A549 (cell line): ENCODE results near the gene ZNF511. TPM values are rescaled to one million over a fixed set of nuclear protein-coding genes. Genes with fewer than 3 reads are reported as not detected.
A peak's percentile ranks its signal among the peaks of the same experiment; 100 is the strongest.

Source experiments
- ATAC-seq, 2 experiments: fragments of 200-7000 bp in 1 of 2; fragments of >200 bp in 1 of 2; cut with Nextera tagmentation in 1 of 2; cut with Tn5 transposase in 1 of 2; 3 replicates each; pipeline versions ENCODE4 v1.8.0 to v1.9.1; 2018 to 2020; ENCODE audit warnings: mild to moderate bottlenecking in 1 of 2, moderate library complexity in 1 of 2
- CTCF ChIA-PET: fragments of 300-600 bp; sonication (Branson Sonifier 250); formaldehyde crosslinking; extraction: SDS; loops from one replicate; lab custom pipeline; 2021; ENCODE audit warnings: antibody characterized with exemption, inconsistent platforms; lab: Yijun Ruan, JAX
- POLR2A ChIA-PET: fragments of 350-600 bp; formaldehyde crosslinking; extraction: SDS; loops from one replicate; lab custom pipeline; 2021; ENCODE audit warnings: antibody characterized with exemption, inconsistent platforms; lab: Yijun Ruan, JAX
- DNase-seq, 2 experiments: peaks; one replicate each; pipeline versions ENCODE4 v3.0.0 to v3.0.0-alpha.2; 2011 to 2016; ENCODE audit warnings: low read depth in 1 of 2, low spot score in 1 of 2
- FAIRE-seq: peaks from 2 replicates; lab custom pipeline; 2011; peaks lifted over from hg19 to GRCh38; lab: Jason Lieb, UNC
- H3K27ac ChIP-seq, 2 experiments: fragments of >200 bp; sonication (Bioruptor Twin); formaldehyde crosslinking; 3 replicates each; pipeline ENCODE4 v1.5.1; 2016 to 2017
- H3K4me1 ChIP-seq: fragments of >200 bp; sonication (Bioruptor Twin); formaldehyde crosslinking; 3 replicates; pipeline ENCODE4 v1.6.1; 2016
- H3K4me2 ChIP-seq: fragments of >200 bp; sonication (Bioruptor Twin); formaldehyde crosslinking; 3 replicates; pipeline ENCODE4 v1.6.1; 2016
- H3K4me3 ChIP-seq: fragments of >200 bp; sonication (Bioruptor Twin); formaldehyde crosslinking; 3 replicates; pipeline ENCODE4 v1.5.1; 2016
- H3K9me3 ChIP-seq: fragments of >200 bp; sonication (Bioruptor Twin); formaldehyde crosslinking; 3 replicates; pipeline ENCODE4 v1.6.1; 2016
- CEBPB ChIP-seq, 2 experiments: fragments of >200 bp in 1 of 2; sonication (Bioruptor Twin) in 1 of 2; formaldehyde crosslinking in 1 of 2; IDR thresholded peaks; 2 replicates each; pipeline ENCODE4 v1.6.1; 2012 to 2016
- CTCF ChIP-seq: fragments of >200 bp; sonication (Bioruptor Twin); formaldehyde crosslinking; IDR thresholded peaks from 3 replicates; pipeline ENCODE4 v1.5.1; 2016
- EHMT2 ChIP-seq: fragments of 200-600 bp; sonication (generic); IDR thresholded peaks from 2 replicates; pipeline ENCODE4 v1.6.1; 2016; ENCODE audit warnings: antibody characterized with exemption, low read depth, mild to moderate bottlenecking, moderate library complexity
- FOSB ChIP-seq: fragments of 250-450 bp; sonication (Bioruptor Pico); IDR thresholded peaks from 2 replicates; pipeline ENCODE4 v1.5.0; 2020; ENCODE audit warnings: mild to moderate bottlenecking, moderate library complexity
- FOSL2 ChIP-seq, 2 experiments: fragments of 450-650 bp in 1 of 2; fragments of >200 bp in 1 of 2; sonication (Bioruptor Twin) in 1 of 2; formaldehyde crosslinking; IDR thresholded peaks; 2 replicates each; pipeline versions ENCODE4 v1.5.0 to v1.6.1; 2016 to 2020; ENCODE audit warnings: mild to moderate bottlenecking in 1 of 2, moderate library complexity in 1 of 2
- FOXS1 ChIP-seq: fragments of 250-450 bp; sonication (Bioruptor Pico); IDR thresholded peaks from 2 replicates; pipeline ENCODE4 v1.5.0; 2020; ENCODE audit warnings: mild to moderate bottlenecking, moderate library complexity
- HMGXB4 ChIP-seq: fragments of 250-450 bp; sonication (Bioruptor Pico); IDR thresholded peaks from 2 replicates; pipeline ENCODE4 v1.5.0; 2021; ENCODE audit warnings: mild to moderate bottlenecking, moderate library complexity, borderline replicate concordance
- JUN ChIP-seq, 2 experiments: fragments of >200 bp; sonication (Bioruptor Twin); formaldehyde crosslinking; IDR thresholded peaks; 2 replicates in 1 of 2; 3 replicates in 1 of 2; pipeline ENCODE4 v1.6.1; 2016 to 2017
- MAFK ChIP-seq: fragments of 450-650 bp; IDR thresholded peaks from 2 replicates; pipeline ENCODE4 v1.6.1; 2014; ENCODE audit not compliant: partially characterized antibody
- MYC ChIP-seq: IDR thresholded peaks from 2 replicates; pipeline ENCODE4 v1.6.1; 2012; ENCODE audit warnings: mild to moderate bottlenecking, inconsistent platforms, low read length, improper control_type of control experiment, borderline replicate concordance
- NFE2L2 ChIP-seq: fragments of 150-350 bp; conservative IDR thresholded peaks from 2 replicates; pipeline ENCODE4 v1.6.1; 2014; ENCODE audit warnings: low read length
- TP53 ChIP-seq: fragments of 250-450 bp; sonication (Bioruptor Pico); IDR thresholded peaks from 2 replicates; pipeline ENCODE4 v1.5.0; 2021; ENCODE audit warnings: mild to moderate bottlenecking, moderate library complexity
- WGBS: methylation state at CpG from one replicate; pipeline ENCODE4 v1.1.6; 2017; ENCODE audit errors: missing lambda C conversion rate; 5-methylcytosine and 5-hydroxymethylcytosine counted together
- polyA plus RNA-seq, 4 experiments: library from polyadenylated mRNA; depleted of rRNA in 3 of 4; stranded (reverse); fragments of >200 nt; fragmentation: RNase III in 1 of 4; extraction: RNeasy Plus Mini Kit Qiagen cat#74134 plus additional on column Dnase treatment in 1 of 4; gene quantifications; 2 replicates in 3 of 4; 3 replicates in 1 of 4; pipeline ENCODE4 v1.2.3, GENCODE V29; 2011 to 2017
- TF ChIP-seq, protein P1 (sequence below): IDR thresholded peaks from 2 replicates; pipeline ENCODE4 v1.6.1; 2012

Gene ZNF511
- polyA plus RNA-seq, 2 of the 4 experiments (the other 2 are of a cell fraction): 40.2 to 43.6 TPM

- TF ChIP-seq JUN (IDR thresholded peaks at IDR 0.05): peak in 1 of 2 experiments; percentile 39; a peak in 2 of 5 replicates
- TF ChIP-seq, protein P1, sequence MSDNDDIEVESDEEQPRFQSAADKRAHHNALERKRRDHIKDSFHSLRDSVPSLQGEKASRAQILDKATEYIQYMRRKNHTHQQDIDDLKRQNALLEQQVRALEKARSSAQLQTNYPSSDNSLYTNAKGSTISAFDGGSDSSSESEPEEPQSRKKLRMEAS: no peak
- Histone ChIP-seq H3K4me3 (peak overlapping the region; percentile 94), H3K27ac (peak overlapping the region; percentile 92 to 97), H3K4me2 (peak overlapping the region; percentile 98), H3K9me3 (no peaks in the 10 kb centered on the region), H3K4me1 (peaks cover 17% of the 10 kb centered on the region)
- FAIRE-seq: no peak
- peak; percentile 46 to 83 for ATAC-seq
- WGBS: 65% methylated on average over 17 of the region's 46 CpGs
- POLR2A ChIA-PET: no interaction called here
- CTCF ChIA-PET: interaction anchor here (1.0 to 1.8 kb wide), 2 partner anchors 12 to 20 kb away, joined by 4 to 5 read pairs; no protein-coding TSS in a partner anchor
- DNase-seq: peak; percentile 53 to 95
Observed at GRCh38 chr10:133309100-133309719, 496 bp downstream of the ZNF511 start.

DNA sequence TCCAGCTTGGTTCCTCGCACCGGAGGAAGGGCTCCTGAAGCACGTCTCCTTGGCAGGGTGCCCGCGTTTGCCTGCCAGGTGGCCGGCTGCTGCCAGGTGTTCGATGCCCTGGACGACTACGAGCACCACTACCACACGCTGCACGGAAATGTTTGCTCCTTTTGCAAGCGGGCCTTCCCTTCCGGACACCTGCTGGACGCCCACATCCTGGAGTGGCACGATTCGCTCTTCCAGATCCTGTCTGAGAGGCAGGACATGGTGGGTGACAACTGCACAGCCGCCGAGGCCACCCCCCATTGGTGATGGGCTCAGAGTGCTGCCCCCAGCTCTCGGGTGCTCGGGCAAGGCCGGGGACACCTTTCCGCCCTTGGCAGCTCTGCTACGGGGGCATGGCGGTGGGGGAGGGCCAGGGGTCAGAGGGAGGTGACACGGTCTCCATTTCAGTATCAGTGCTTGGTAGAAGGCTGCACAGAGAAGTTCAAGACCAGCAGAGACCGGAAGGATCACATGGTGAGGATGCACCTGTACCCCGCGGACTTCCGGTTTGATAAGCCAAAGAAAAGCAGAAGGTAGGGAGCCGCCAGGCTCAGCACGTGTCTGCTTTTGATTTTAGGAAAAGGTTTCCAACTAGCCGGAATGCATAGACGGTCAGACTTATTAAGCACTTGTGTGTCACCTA lies 1.1 kb downstream of the ZNF511 start:
- WGBS: 88% methylated on average over 26 of the region's 33 CpGs
- CTCF ChIA-PET: interaction anchor here (1.0 to 1.8 kb wide), 4 partner anchors 8 to 20 kb away, joined by 4 to 6 read pairs (median 5); no protein-coding TSS in a partner anchor
- no peak for ATAC-seq
- Histone ChIP-seq H3K9me3 (no peaks in the 10 kb centered on the region), H3K27ac (no peak overlapping the region; a peak in 1 of 6 replicates)
- TF ChIP-seq NFE2L2 (no peak), MYC (no peak), CEBPB (IDR thresholded peaks at IDR 0.05) (no peak), FOSB (CRISPR knock-in tag) (no peak), CTCF (no peak), EHMT2 (no peak)
- TF ChIP-seq, all 56 proteins: peak for 0
- no peak for FAIRE-seq
- POLR2A ChIA-PET: no interaction called here
- H3K4me1 ChIP-seq: peaks cover 17% of the 10 kb centered on the region
- no peak overlapping the region; the same call in 2 of the 3 replicates for H3K4me3 ChIP-seq
- H3K4me2 ChIP-seq: peak overlapping the region; percentile 98
- no peak for DNase-seq

DNA sequence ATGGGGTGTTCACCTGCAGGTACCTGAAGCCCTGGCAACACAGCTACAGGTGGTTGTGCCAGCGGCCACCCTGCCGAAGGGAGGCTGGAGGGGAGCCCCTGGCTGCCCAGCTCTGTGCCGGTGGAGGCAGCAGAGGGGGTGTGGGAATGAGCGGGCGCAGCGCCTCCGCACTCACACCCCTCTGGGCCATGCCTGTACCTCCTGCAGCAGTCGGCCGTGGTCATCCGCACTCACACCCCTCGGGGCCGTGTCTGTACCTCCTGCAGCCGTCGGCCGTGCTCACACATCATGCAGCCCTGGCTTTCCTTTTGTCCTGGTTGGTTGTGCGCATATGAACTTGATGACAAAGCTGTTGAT lies 1.7 kb downstream of the ZNF511 start:
- DNase-seq: no peak
- POLR2A ChIA-PET: no interaction called here
- no peak for ATAC-seq
- CTCF ChIA-PET: interaction anchor here (1.2 to 1.8 kb wide), 3 partner anchors 8 to 19 kb away, joined by 5 to 6 read pairs (median 5); no protein-coding TSS in a partner anchor
- no peaks in the 10 kb centered on the region for H3K9me3 ChIP-seq
- H3K27ac ChIP-seq: no peak overlapping the region
- TF ChIP-seq FOXS1 (CRISPR knock-in tag) (no peak), TP53 (CRISPR knock-in tag) (no peak), FOSL2 (IDR thresholded peaks at IDR 0.05) (no peak), FOSL2 (CRISPR knock-in tag; IDR thresholded peaks at IDR 0.05) (no peak)
- peaks cover 17% of the 10 kb centered on the region for H3K4me1 ChIP-seq
- 97% methylated on average over 15 of the region's 16 CpGs for WGBS
- no peak overlapping the region for H3K4me2 ChIP-seq
- no peak for FAIRE-seq
- no peak overlapping the region for H3K4me3 ChIP-seq

GRCh38 chr10:133310789-133311188 lies 2.1 kb downstream of the ZNF511 start:
- TF ChIP-seq MAFK (peak; percentile 14), HMGXB4 (CRISPR knock-in tag) (no peak)
- Histone ChIP-seq H3K4me2 (no peak overlapping the region), H3K4me1 (peaks cover 17% of the 10 kb centered on the region), H3K9me3 (no peaks in the 10 kb centered on the region), H3K27ac (no peak overlapping the region), H3K4me3 (no peak overlapping the region)
- DNase-seq (no peak), FAIRE-seq (no peak), ATAC-seq (no peak)
- 90% methylated on average over 8 of the region's 8 CpGs for WGBS
- CTCF ChIA-PET: interaction anchor here (1.2 to 1.8 kb wide), 3 partner anchors 7 to 19 kb away, joined by 5 to 6 read pairs (median 5); no protein-coding TSS in a partner anchor
- POLR2A ChIA-PET: no interaction called here
